Stimulated activated CD4-positive, alpha-beta T cell treated with anti-CD3 and anti-CD28 coated beads, Interleukin-15, amount 100 ng/mL, for 1 hour (primary cell): ENCODE data around the gene NUDT21.
A peak's percentile ranks its signal among the peaks of the same experiment; 100 is the strongest.

ENCODE experiments used
- DNase-seq, 2 donors: peaks; one replicate each; pipeline ENCODE4 v3.0.0-alpha.2; 2020; ENCODE audit warnings: low read depth in 1 of 2, low spot score in 1 of 2

Gene NUDT21

GRCh38 chr16:56462064-56462796 is 11.1 kb upstream of the NUDT21 start:
- no peak for DNase-seq

GRCh38 chr16:56460101-56460500 is 9.0 kb upstream of the NUDT21 start:
- DNase-seq: no peak

- DNase-seq: no peak
Measured at GRCh38 chr16:56457927-56458470, 6.9 kb upstream of the NUDT21 start.

- DNase-seq: peak in 1 of 2 donors; percentile 29
Measured at GRCh38 chr16:56451753-56452689, 889 bp upstream of the NUDT21 start.

- DNase-seq: no peak
Measured at GRCh38 chr16:56450275-56450985, 702 bp downstream of the NUDT21 start.

GRCh38 chr16:56448005-56448404 is 3.1 kb downstream of the NUDT21 start:
- no peak for DNase-seq

- DNase-seq: no peak
Measured at GRCh38 chr16:56447286-56447685, 3.8 kb downstream of the NUDT21 start.

- no peak for DNase-seq
Measured at GRCh38 chr16:56438038-56438437, 13.1 kb downstream of the NUDT21 start.

GRCh38 chr16:56436258-56436657 is 14.9 kb downstream of the NUDT21 start:
- no peak for DNase-seq

- DNase-seq: no peak
Measured at GRCh38 chr16:56428091-56428490, 23.0 kb downstream of the NUDT21 start.

GRCh38 chr16:56426585-56426984 is 24.5 kb downstream of the NUDT21 start:
- no peak for DNase-seq

- DNase-seq: peak; percentile 48 to 56
Measured at GRCh38 chr16:56425439-56425832, 25.7 kb downstream of the NUDT21 start, which contains the start of gene AMFR. TSS of gene AMFR (minus strand) at chr16:56425545. CDS start at chr16:56425327, 218 bp downstream.

GRCh38 chr16:56424791-56425438 is 26.2 kb downstream of the NUDT21 start:
- peak in 1 of 2 donors; percentile 33 for DNase-seq

GRCh38 chr16:56424404-56424764 is 26.7 kb downstream of the NUDT21 start:
- no peak for DNase-seq

- no peak for DNase-seq
Measured at GRCh38 chr16:56423584-56424403, 27.3 kb downstream of the NUDT21 start.

- DNase-seq: no peak
Measured at GRCh38 chr16:56422896-56423441, 28.2 kb downstream of the NUDT21 start.

GRCh38 chr16:56421976-56422669 is 29.0 kb downstream of the NUDT21 start:
- DNase-seq: no peak

GRCh38 chr16:56421313-56421712 is 29.8 kb downstream of the NUDT21 start:
- no peak for DNase-seq

GRCh38 chr16:56420613-56421012 is 30.5 kb downstream of the NUDT21 start:
- DNase-seq: no peak
